ENCODE results near the gene SERPINA9. TPM values are rescaled to one million over a fixed set of nuclear protein-coding genes. Genes with fewer than 3 reads are reported as not detected.
"Not testable (repeated sequence)": the region's sequence is repeated elsewhere in the genome, so short reads cannot be mapped to it uniquely, and the experiment has no call there.

The SERPINA9 gene
- total RNA-seq, 2 donors from 2014 or later = not detected

GRCh38 chr14:94517641-94518257 lies 41.8 kb upstream of the SERPINA9 start:
- DNase-seq (ENCODE audit: low spot score) = peak; percentile 59
- Histone ChIP-seq H3K27ac (no peak overlapping the region), H3K9me3 (no peaks in the 10 kb centered on the region), H3K4me1 (no peaks in the 10 kb centered on the region), H3K36me3 (no peaks in the 10 kb centered on the region), H3K4me3 (no peak overlapping the region), H3K27me3 (no peaks in the 10 kb centered on the region)
- no peak for TF ChIP-seq CTCF (IDR thresholded peaks at IDR 0.05)

DNA sequence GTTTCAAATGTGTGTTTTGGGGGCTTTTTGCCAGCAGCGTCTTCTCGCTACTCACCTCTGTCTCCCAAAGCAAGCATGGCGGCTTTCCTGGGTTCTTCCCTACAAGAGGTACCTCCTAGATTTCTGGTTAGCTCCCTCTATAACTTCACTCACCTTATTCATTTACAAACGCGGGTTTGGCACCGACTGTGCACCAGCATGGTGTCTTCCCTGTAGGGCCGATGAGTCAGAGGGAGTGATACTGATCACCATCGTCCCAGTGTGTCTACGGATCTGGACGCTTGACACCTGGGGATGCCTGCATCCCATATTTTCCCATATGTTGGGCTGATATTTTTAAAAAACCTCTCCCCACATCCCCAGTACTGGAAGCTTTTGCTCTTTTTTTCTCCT lies 41.2 kb upstream of the SERPINA9 start:
- Histone ChIP-seq H3K9me3 (no peaks in the 10 kb centered on the region), H3K27me3 (no peaks in the 10 kb centered on the region), H3K4me3 (no peak overlapping the region), H3K36me3 (no peaks in the 10 kb centered on the region), H3K27ac (no peak overlapping the region), H3K4me1 (no peaks in the 10 kb centered on the region)
- TF ChIP-seq CTCF (IDR thresholded peaks at IDR 0.05) = no peak
- no peak for DNase-seq (ENCODE audit: low spot score)

GRCh38 chr14:94515856-94516255 lies 39.9 kb upstream of the SERPINA9 start:
- peak; percentile 55 for DNase-seq (ENCODE audit: low spot score)
- Histone ChIP-seq H3K4me3 (no peak overlapping the region), H3K9me3 (no peaks in the 10 kb centered on the region), H3K27me3 (no peaks in the 10 kb centered on the region), H3K27ac (no peak overlapping the region), H3K36me3 (no peaks in the 10 kb centered on the region), H3K4me1 (no peaks in the 10 kb centered on the region)
- TF ChIP-seq CTCF (IDR thresholded peaks at IDR 0.05) = no peak

- no peaks in the 10 kb centered on the region for H3K9me3 ChIP-seq
- no peaks in the 10 kb centered on the region for H3K27me3 ChIP-seq
- peak; percentile 26 for DNase-seq (ENCODE audit: low spot score)
- no peaks in the 10 kb centered on the region for H3K36me3 ChIP-seq
- no peaks in the 10 kb centered on the region for H3K4me1 ChIP-seq
- TF ChIP-seq CTCF (IDR thresholded peaks at IDR 0.05) = no peak
- H3K4me3 ChIP-seq = no peak overlapping the region
- H3K27ac ChIP-seq = no peak overlapping the region
These were observed 39.4 kb upstream of the SERPINA9 start for GRCh38 chr14:94515426-94515825.

DNA sequence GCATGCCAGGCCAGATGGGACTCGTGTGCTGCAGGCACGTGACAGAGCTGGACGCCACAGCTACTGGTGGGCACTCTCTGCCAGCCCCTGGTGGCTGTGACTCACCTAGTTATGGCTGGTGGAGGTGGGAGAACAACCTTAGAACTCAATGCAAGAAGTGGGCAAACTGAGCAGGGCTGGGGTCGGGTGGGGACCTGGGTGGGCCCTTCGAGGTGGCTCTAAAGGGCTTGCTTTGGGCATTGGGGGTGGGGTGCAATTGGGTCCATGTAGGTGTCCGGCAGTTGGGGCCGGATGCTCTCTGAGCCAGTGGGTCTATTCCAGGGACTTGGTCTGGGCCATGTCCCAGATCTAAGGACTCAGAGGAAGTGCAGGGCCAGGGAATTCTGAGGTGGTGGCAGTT lies 38.4 kb upstream of the SERPINA9 start:
- TF ChIP-seq CTCF (IDR thresholded peaks at IDR 0.05) = no peak
- Histone ChIP-seq H3K27me3 (no peaks in the 10 kb centered on the region), H3K36me3 (no peaks in the 10 kb centered on the region), H3K27ac (no peak overlapping the region), H3K4me3 (no peak overlapping the region), H3K4me1 (no peaks in the 10 kb centered on the region), H3K9me3 (no peaks in the 10 kb centered on the region)
- peak; percentile 34 for DNase-seq (ENCODE audit: low spot score)

DNA sequence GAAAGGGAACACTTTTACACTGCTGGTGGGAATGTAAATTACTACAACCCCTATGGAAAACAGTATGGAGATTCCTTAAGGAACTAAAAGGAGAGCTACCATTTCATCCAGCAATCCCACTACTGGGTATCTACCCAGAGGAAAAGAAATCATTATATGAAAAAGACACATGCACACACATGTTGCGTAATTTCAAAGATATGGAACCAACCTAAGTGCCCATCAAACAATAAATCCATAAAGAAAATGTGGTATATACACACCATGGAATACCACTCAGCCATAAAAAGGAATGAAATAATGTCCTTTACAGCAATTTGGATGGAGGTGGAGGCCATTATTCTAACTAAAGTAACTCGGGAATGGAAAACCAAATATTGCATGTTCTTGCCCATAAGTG lies 34.5 kb upstream of the SERPINA9 start:
- H3K4me3 ChIP-seq; H3K9me3 ChIP-seq; H3K27ac ChIP-seq; H3K27me3 ChIP-seq; H3K36me3 ChIP-seq; DNase-seq (ENCODE audit: low spot score); H3K4me1 ChIP-seq: not testable (repeated sequence)
